Measurements from ENCODE around the gene PCBD2. TPM values are rescaled to one million over a fixed set of nuclear protein-coding genes. Genes with fewer than 3 reads are reported as not detected.

Gene PCBD2
- total and polyA plus RNA-seq, 7 donors = 4.2 to 10.8 (median 7.8) TPM

DNA sequence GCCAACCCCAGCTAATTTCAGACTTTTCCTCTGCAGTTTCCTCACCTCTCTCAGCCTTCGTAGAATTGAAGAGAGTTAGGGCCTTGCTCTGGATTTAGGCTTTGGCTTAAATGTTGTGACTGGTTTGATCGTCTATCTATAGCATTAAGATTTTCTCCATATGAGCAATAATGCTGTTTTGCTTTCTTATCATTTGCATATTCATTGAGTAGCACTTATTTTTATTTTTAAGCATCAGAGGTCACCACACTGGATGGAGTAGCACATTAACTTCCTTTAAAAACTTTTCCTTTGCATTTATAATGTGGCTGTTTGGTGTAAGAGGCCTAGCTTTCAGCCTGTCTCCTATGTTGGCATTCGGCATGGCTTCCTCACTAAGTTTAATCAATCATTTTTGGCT lies 12.6 kb upstream of the PCBD2 start:
- DNase-seq = no peak
- H3K4me1 ChIP-seq = no peaks in the 10 kb centered on the region
- intact Hi-C loops (cut with DNase I) = no loop called here
- WGBS, 2 donors = 89 to 93% methylated on average over 3 of the region's 3 CpGs
- no peak overlapping the region for H3K4me3 ChIP-seq
- no peak for TF ChIP-seq POLR2A (IDR thresholded peaks at IDR 0.05)
- TF ChIP-seq POLR2AphosphoS5 (IDR thresholded peaks at IDR 0.05) = no peak
- no peak for TF ChIP-seq CTCF (IDR thresholded peaks at IDR 0.05)
- no peaks in the 10 kb centered on the region for H3K9me3 ChIP-seq
- no peaks in the 10 kb centered on the region for H3K27me3 ChIP-seq
- H3K27ac ChIP-seq = no peak overlapping the region
- H3K36me3 ChIP-seq = peaks cover 0 to 51% (median 13%) of the 10 kb centered on the region in 4 donors

DNA sequence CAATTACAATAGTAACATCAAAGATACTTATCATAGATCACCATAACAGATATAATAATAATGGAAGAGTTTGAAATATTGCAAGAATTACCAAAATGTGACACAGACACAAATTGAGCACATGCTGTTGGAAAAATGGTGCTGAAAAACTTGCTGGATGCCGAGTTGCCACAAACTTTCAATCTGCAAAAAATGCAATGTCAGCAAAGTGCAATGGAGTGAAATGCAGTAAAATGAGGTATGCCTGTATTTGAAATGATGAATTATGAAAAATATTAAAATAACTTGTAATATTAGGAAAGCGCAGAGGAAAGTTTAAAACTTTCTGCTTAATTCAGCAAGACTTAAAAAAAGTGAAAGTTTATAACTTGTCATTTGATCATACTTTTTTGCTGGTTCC lies 12.0 kb upstream of the PCBD2 start:
- Histone ChIP-seq H3K4me1 (no peaks in the 10 kb centered on the region), H3K9me3 (no peaks in the 10 kb centered on the region), H3K27ac (no peak overlapping the region), H3K27me3 (no peaks in the 10 kb centered on the region), H3K4me3 (no peak overlapping the region), H3K36me3 (peaks cover 0 to 57% (median 11%) of the 10 kb centered on the region in 4 donors)
- intact Hi-C loops (cut with DNase I) = no loop called here
- DNase-seq = no peak
- WGBS, 2 donors = 92 to 96% methylated on average over 2 of the region's 2 CpGs
- TF ChIP-seq POLR2A (IDR thresholded peaks at IDR 0.05) = no peak
- no peak for TF ChIP-seq CTCF (IDR thresholded peaks at IDR 0.05)
- TF ChIP-seq EP300 (IDR thresholded peaks at IDR 0.05) = no peak
- TF ChIP-seq POLR2AphosphoS5 (IDR thresholded peaks at IDR 0.05) = no peak

- no peaks in the 10 kb centered on the region for H3K9me3 ChIP-seq
- no peak overlapping the region for H3K27ac ChIP-seq
- no peak for DNase-seq
- no peak for TF ChIP-seq EP300 (IDR thresholded peaks at IDR 0.05)
- TF ChIP-seq POLR2A (IDR thresholded peaks at IDR 0.05) = no peak
- TF ChIP-seq CTCF (IDR thresholded peaks at IDR 0.05) = no peak
- TF ChIP-seq POLR2AphosphoS5 (IDR thresholded peaks at IDR 0.05) = no peak
- H3K4me3 ChIP-seq = no peak overlapping the region
- no peaks in the 10 kb centered on the region for H3K4me1 ChIP-seq
- H3K27me3 ChIP-seq = no peaks in the 10 kb centered on the region
- H3K36me3 ChIP-seq = peaks cover 4 to 62% (median 7%) of the 10 kb centered on the region in 4 donors
- WGBS, 2 donors = 97% methylated on average over 7 of the region's 7 CpGs
- intact Hi-C loops (cut with DNase I) = no loop called here
Measured at GRCh38 chr5:134893748-134894505, 11.0 kb upstream of the PCBD2 start.

DNA sequence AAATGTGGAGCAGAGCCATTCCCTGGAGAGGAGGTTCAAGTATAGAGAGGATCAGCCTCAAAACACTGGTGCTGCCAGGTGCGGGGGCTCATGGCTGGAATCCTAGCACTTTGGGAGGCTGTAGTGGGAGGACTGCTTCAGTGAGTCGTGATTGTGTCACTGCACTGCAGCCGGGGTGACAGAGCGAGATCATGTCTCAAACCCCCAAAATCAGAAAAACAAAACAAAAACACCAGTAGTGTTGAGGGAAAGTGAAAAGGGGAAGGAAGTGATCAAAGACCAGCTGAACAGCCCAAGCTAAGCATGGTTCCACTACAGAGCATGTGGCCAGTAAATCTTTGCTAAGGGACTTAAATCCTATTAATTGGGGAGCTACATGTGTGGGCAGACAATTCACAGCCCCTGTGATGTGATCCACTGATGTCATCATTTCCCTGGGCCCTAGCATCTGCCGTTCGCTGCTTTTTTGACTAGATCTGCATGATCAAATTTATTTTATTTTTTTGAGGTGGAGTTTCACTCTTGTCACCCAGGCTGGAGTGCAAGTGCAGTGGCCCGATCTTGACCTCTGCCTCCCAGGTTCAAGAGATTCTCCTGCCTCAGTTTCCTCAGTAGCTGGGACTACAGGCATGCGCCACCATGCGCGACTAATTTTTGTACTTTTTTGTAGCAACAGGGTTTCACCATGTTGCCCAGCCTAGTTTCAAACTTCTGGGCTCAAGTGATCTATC lies 2.7 kb upstream of the PCBD2 start:
- TF ChIP-seq CTCF (IDR thresholded peaks at IDR 0.05) (no peak), EP300 (IDR thresholded peaks at IDR 0.05) (no peak), POLR2A (IDR thresholded peaks at IDR 0.05) (no peak), POLR2AphosphoS5 (IDR thresholded peaks at IDR 0.05) (no peak)
- no peak for DNase-seq
- intact Hi-C loops (cut with DNase I) = no loop called here
- H3K27me3 ChIP-seq = no peaks in the 10 kb centered on the region
- H3K36me3 ChIP-seq = peaks cover 0 to 46% (median 8%) of the 10 kb centered on the region in 4 donors
- peaks cover 0 to 6% (median 0%) of the 10 kb centered on the region in 4 donors for H3K4me1 ChIP-seq
- no peak overlapping the region for H3K4me3 ChIP-seq
- H3K9me3 ChIP-seq = no peaks in the 10 kb centered on the region
- 66 to 88% methylated on average over 10 of the region's 10 CpGs for WGBS, 2 donors
- H3K27ac ChIP-seq = no peak overlapping the region

All from sigmoid colon (tissue), 7 donors.